K562 (cell line): ENCODE results near the gene NR1I3. TPM values are rescaled to one million over a fixed set of nuclear protein-coding genes. Genes with fewer than 3 reads are reported as not detected.

Experiments
- CREB1 ChIP-seq, 2 experiments: sonication (generic) in 1 of 2; formaldehyde crosslinking in 1 of 2; IDR thresholded peaks; 2 replicates each; pipeline versions ENCODE4 v1.6.1 to v1.8.0; 2012 to 2022; ENCODE audit warnings: inconsistent platforms in 1 of 2, mild to moderate bottlenecking in 1 of 2, missing genetic modification reagents in 1 of 2, moderate library complexity in 1 of 2
- E2F3 ChIP-seq: fragments of 250-450 bp; sonication (Bioruptor Pico); IDR thresholded peaks from 2 replicates; pipeline ENCODE4 v1.4.0; 2020; ENCODE audit warnings: mild to moderate bottlenecking
- FOXK2 ChIP-seq, 2 experiments: fragments of 450-650 bp; IDR thresholded peaks in 1 of 2; conservative IDR thresholded peaks in 1 of 2; 2 replicates each; pipeline ENCODE4 v1.6.1; 2016; ENCODE audit warnings: low read depth in 2 of 2, mild to moderate bottlenecking in 1 of 2
- JUND ChIP-seq, 2 experiments: IDR thresholded peaks; 2 replicates in 1 of 2; 3 replicates in 1 of 2; pipeline ENCODE4 v1.6.1; 2011; ENCODE audit warnings: borderline replicate concordance in 2 of 2, low read depth in 2 of 2, low read length in 2 of 2, improper control_type of control experiment in 1 of 2, missing biosample characterization in 1 of 2, missing genetic modification characterization in 1 of 2, missing genetic modification reagents in 1 of 2
- SMAD4 ChIP-seq: fragments of 250-450 bp; sonication (Bioruptor Pico); conservative IDR thresholded peaks from 2 replicates; pipeline ENCODE4 v1.8.0; 2021; ENCODE audit warnings: inconsistent platforms, mild to moderate bottlenecking, moderate library complexity
- SMARCC2 ChIP-seq: fragments of 450-650 bp; IDR thresholded peaks from 2 replicates; pipeline ENCODE4 v1.6.1; 2017; ENCODE audit warnings: antibody characterized with exemption, moderate library complexity, mild to moderate bottlenecking, low read depth
- TAF1 ChIP-seq: IDR thresholded peaks from 2 replicates; pipeline ENCODE4 v1.6.1; 2011; ENCODE audit warnings: mild to moderate bottlenecking, low read length, moderate library complexity; ENCODE audit not compliant: insufficient read depth, control insufficient read depth, severe bottlenecking; ENCODE audit errors: extremely low read depth
- TBL1XR1 ChIP-seq, 2 experiments: IDR thresholded peaks; 2 replicates each; pipeline ENCODE4 v1.6.1; 2012; ENCODE audit warnings: improper control_type of control experiment in 2 of 2, low read length in 2 of 2, mild to moderate bottlenecking in 1 of 2
- TCF7 ChIP-seq: sonication (generic); IDR thresholded peaks from 2 replicates; pipeline ENCODE4 v1.6.1; 2016; ENCODE audit warnings: antibody characterized with exemption, borderline replicate concordance
- YY1 ChIP-seq, 3 experiments: IDR thresholded peaks; 2 replicates each; pipeline ENCODE4 v1.6.1; 2011; ENCODE audit warnings: low read length in 2 of 3, mild to moderate bottlenecking in 2 of 3, moderate library complexity in 2 of 3, borderline replicate concordance in 1 of 3, control low read depth in 1 of 3, low read depth in 1 of 3; ENCODE audit not compliant: insufficient read depth in 3 of 3, insufficient replicate concordance in 2 of 3, control insufficient read depth in 1 of 3, insufficient read length in 1 of 3; ENCODE audit errors: extremely low read depth in 1 of 3
- ZC3H8 ChIP-seq: fragments of 450-650 bp; IDR thresholded peaks from 2 replicates; pipeline ENCODE4 v1.6.1; 2017
- ZNF764 ChIP-seq: fragments of 250-450 bp; sonication (Bioruptor Pico); IDR thresholded peaks from 2 replicates; pipeline ENCODE4 v1.4.0; 2020; ENCODE audit warnings: low read depth, mild to moderate bottlenecking, moderate library complexity
- polyA plus RNA-seq, 8 experiments: library from polyadenylated mRNA; depleted of rRNA in 4 of 8; stranded (reverse) in 5 of 8; unstranded in 3 of 8; fragments of >200 nt; fragmentation: Nextera tagmentation in 2 of 8; fragmentation: Illumina TruSeq in 1 of 8; extraction: Ambion mirVana in 2 of 8; extraction: Trizol in 1 of 8; gene quantifications; 2 replicates each; pipeline versions ENCODE4 v1.2.1 to v1.2.3, GENCODE V29; 2011 to 2014; ENCODE audit warnings: inconsistent platforms in 1 of 8, missing spikeins in 1 of 8
- total RNA-seq, 7 experiments: library from RNA; depleted of rRNA in 6 of 7; stranded (reverse); fragments of >200 nt in 6 of 7; fragmentation: Illumina TruSeq in 2 of 7; extraction: Trizol in 2 of 7; gene quantifications; 2 replicates each; pipeline versions ENCODE4 v1.2.1 to v1.2.3, GENCODE V29; 2011 to 2021; ENCODE audit warnings: low replicate concordance in 1 of 7
- TF ChIP-seq, protein P1 (sequence below): fragments of 200-800 bp; sonication (Bioruptor generic); IDR thresholded peaks from 2 replicates; pipeline ENCODE4 v1.6.1; 2017; ENCODE audit warnings: missing genetic modification characterization, missing compliant biosample characterization
- TF ChIP-seq, protein P2 (sequence below), 2 experiments: fragments of 450-650 bp; formaldehyde crosslinking in 1 of 2; IDR thresholded peaks; 2 replicates each; pipeline versions ENCODE4 v1.4.0 to v1.6.1; 2014 to 2020; ENCODE audit warnings: mild to moderate bottlenecking in 2 of 2, borderline replicate concordance in 1 of 2, low read depth in 1 of 2

Gene NR1I3
- total and polyA plus RNA-seq, 9 of the 15 experiments (the other 6 are each of a cell fraction or from before 2014, with no cell fraction given): 0.11 TPM; not detected in 8

DNA sequence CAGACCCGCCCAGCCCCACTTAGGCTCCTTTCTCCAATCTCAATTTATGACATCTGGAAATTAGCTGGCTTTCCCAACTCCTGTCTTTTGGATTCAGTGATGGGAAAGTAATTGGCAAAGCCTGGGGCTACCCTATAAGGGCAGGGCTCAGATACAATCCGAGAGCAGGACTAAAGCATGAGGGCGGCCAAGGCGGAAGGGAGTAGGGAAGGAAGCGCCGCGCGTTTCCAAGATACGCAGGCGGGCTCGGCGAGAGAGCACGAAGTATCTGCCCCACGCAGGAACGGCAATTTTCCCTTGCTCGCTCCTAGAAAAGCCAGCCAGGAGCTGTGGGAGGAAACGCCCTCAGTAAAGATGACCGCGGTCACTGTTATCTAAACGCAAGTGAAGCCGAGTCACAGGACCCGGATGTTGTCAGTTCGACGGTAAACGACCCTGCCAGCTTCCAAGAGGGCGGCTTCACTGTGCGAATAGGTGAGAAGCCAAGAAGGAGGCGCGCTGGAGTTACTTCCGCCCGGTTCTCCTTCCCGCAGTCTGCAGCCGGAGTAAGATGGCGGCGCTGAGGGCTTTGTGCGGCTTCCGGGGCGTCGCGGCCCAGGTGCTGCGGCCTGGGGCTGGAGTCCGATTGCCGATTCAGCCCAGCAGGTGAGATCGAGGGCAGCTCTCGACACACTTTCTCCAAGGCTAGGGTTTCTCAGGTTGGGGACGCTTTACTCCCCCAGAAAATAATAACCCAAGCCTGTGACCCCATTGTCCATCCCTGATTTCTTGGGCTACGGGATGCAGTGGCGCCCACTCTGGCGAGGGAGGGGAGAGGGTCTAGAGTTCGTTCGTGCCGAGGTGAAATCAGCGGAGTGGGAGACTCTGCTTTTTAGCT, 35.9 kb downstream of the NR1I3 start, which contains the start of gene NDUFS2 (continued):
- TF ChIP-seq, protein P1, sequence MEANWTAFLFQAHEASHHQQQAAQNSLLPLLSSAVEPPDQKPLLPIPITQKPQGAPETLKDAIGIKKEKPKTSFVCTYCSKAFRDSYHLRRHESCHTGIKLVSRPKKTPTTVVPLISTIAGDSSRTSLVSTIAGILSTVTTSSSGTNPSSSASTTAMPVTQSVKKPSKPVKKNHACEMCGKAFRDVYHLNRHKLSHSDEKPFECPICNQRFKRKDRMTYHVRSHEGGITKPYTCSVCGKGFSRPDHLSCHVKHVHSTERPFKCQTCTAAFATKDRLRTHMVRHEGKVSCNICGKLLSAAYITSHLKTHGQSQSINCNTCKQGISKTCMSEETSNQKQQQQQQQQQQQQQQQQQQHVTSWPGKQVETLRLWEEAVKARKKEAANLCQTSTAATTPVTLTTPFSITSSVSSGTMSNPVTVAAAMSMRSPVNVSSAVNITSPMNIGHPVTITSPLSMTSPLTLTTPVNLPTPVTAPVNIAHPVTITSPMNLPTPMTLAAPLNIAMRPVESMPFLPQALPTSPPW (CRISPR knock-in tag): peak; percentile 57
- TF ChIP-seq ZC3H8: no peak
- 0 out of 2 replicates have a peak, but pooled peaks have one; percentile 61 for TF ChIP-seq ZNF764 (CRISPR knock-in tag)
- peak; percentile 58; the same call in 1 of the 2 replicates for TF ChIP-seq JUND (IDR thresholded peaks at IDR 0.05; ENCODE audit: borderline replicate concordance, low read depth, low read length)
- TF ChIP-seq JUND (tag; IDR thresholded peaks at IDR 0.05; ENCODE audit: borderline replicate concordance, low read depth, low read length): peak; percentile 31; the same call in 1 of the 3 replicates
- 0 out of 2 replicates have a peak, but pooled peaks have one; percentile 8 for TF ChIP-seq SMARCC2
- TF ChIP-seq E2F3 (CRISPR knock-in tag): peak; percentile 70; the same call in 1 of the 2 replicates
- peak; percentile 99 to 100 (median 100) for TF ChIP-seq YY1 (IDR thresholded peaks at IDR 0.05; ENCODE audit: borderline replicate concordance in 1 of 3, control insufficient read depth in 1 of 3, extremely low read depth in 1 of 3, insufficient read depth in 3 of 3, insufficient read length in 1 of 3, insufficient replicate concordance in 2 of 3, low read depth in 1 of 3, low read length in 2 of 3)
- peak; percentile 93 to 96 for TF ChIP-seq FOXK2 (conservative IDR thresholded peaks at IDR 0.05 in 1 of 2, IDR thresholded peaks at IDR 0.05 in 1 of 2; ENCODE audit: low read depth in 2 of 2)
- TF ChIP-seq, protein P2, sequence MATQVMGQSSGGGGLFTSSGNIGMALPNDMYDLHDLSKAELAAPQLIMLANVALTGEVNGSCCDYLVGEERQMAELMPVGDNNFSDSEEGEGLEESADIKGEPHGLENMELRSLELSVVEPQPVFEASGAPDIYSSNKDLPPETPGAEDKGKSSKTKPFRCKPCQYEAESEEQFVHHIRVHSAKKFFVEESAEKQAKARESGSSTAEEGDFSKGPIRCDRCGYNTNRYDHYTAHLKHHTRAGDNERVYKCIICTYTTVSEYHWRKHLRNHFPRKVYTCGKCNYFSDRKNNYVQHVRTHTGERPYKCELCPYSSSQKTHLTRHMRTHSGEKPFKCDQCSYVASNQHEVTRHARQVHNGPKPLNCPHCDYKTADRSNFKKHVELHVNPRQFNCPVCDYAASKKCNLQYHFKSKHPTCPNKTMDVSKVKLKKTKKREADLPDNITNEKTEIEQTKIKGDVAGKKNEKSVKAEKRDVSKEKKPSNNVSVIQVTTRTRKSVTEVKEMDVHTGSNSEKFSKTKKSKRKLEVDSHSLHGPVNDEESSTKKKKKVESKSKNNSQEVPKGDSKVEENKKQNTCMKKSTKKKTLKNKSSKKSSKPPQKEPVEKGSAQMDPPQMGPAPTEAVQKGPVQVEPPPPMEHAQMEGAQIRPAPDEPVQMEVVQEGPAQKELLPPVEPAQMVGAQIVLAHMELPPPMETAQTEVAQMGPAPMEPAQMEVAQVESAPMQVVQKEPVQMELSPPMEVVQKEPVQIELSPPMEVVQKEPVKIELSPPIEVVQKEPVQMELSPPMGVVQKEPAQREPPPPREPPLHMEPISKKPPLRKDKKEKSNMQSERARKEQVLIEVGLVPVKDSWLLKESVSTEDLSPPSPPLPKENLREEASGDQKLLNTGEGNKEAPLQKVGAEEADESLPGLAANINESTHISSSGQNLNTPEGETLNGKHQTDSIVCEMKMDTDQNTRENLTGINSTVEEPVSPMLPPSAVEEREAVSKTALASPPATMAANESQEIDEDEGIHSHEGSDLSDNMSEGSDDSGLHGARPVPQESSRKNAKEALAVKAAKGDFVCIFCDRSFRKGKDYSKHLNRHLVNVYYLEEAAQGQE (IDR thresholded peaks at IDR 0.05; ENCODE audit: borderline replicate concordance): no peak
- TF ChIP-seq, protein P2 (CRISPR knock-in tag; IDR thresholded peaks at IDR 0.05; ENCODE audit: low read depth): peak; percentile 46; the same call in 1 of the 2 replicates
- TF ChIP-seq TCF7: 0 out of 2 replicates have a peak, but pooled peaks have one; percentile 26
- TF ChIP-seq TAF1: peak; percentile 99
- peak in 1 of 2 experiments; percentile 34; a peak in 1 of 4 replicates for TF ChIP-seq TBL1XR1 (IDR thresholded peaks at IDR 0.05; ENCODE audit: low read length in 2 of 2)
- TF ChIP-seq SMAD4 (CRISPR knock-in tag): peak; percentile 8
- TF ChIP-seq CREB1 (IDR thresholded peaks at IDR 0.05): peak; percentile 80
- peak; percentile 70; the same call in 1 of the 2 replicates for TF ChIP-seq CREB1 (CRISPR knock-in tag; IDR thresholded peaks at IDR 0.05)
